Kasumi-1 (cell line): ENCODE results near the gene KCNN1.

Experiments
- DNase-seq, 2 experiments: peaks; one replicate each; lab custom pipeline; 2025; lab: John Stamatoyannopoulos, UW

The KCNN1 gene

DNA sequence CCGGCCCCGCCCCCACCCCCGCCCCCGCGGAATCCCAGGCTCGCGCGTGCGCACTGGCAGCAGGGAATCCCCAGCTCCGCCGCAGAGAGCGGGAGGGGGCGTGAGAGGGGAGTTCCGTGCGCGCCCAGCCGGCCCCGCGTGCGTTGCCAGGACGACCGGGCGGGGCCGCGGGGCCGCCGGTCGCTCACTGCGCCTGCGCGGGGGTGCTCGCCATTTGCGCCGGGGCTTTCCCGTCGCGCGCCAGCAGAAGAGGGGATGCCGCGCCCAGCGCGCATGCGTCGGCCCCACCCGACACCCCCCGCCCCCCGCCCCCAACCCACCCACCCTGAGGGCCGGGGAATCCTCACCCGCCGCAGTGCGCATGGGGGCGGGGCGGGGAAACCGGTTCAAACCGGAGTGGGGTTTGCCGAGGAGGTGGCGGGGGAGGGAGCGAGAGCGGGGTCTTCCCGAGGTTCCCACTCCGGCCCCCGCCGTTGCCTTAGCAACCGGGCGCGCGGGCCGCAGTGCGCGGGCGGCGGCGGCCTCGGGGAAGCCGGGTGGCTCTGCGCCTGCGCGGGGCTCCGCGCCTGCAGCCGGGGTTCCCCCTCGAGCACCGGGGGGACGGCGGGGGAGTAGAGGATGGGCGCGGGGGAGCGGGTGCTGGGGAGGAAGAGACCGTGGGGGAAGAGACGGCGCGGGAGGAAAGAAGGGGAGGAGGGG is 18.9 kb upstream of the KCNN1 start:
- DNase-seq = peak; percentile 91 to 92

GRCh38 chr19:17948514-17948900 is 18.4 kb upstream of the KCNN1 start:
- DNase-seq = no peak

DNA sequence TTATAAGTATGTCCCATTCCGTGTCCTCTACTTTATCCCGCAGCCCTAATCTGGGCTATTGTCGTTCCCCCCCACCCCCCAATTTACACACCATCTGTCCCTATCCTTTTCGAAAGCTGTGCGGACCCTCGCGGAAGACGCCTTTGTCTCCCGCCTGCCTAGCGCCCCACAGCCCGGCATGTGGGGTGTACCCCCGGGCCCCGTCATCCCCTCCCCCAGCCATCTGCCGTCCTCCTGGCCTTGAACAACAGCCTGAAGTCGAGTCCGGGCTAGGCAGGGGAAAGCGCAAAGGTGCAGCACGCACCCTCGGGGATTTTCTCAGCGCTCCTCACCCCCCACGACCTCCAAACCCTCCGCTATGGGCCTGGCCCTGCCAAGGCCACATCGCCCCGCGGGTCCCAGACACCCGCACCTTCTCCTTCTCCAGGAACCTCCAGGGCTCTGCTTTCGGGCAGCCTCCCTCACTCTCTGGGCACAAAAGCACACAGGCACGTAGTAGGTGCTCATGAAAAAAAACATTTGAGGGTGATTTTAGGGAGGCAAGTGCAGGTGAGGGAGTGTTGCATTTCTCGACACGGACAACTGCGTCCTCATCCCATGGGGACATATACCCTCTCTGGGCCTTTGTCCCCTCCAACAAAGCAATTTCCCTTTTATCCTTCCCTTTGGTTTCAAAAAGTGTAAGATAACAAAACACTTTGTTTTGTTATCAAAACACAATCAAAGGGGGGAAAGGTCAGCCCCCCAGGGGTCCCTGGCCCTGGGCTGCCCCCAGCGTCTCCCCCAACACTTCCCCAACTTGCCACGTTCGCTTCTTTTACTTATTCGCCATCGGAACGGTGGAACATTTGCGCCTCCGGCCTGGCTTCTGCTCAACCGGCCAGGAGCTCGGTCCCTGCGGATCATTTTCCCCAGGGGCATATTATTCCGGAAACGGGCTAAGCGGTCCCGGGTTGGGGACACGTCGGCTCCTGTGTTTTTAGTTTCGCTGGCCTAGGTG is 17.7 kb upstream of the KCNN1 start:
- no peak for DNase-seq

DNA sequence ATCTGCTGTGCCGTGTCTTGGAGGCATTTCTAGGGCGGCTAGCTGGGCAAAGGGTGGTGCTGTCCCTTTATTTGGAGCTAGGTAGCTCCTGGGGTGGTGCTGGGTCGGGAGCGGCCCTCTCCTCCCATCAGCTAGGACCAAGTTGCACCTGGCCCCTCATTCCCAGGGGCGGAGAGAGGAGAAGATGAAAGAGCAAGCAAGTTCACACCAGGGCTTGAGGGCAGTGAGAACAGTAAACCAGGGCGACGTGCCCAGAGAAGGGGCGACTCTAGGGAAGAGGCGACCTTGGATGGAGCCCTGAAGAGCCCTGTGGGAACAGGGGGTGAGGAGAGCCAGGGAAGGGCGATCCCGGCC is 17.0 kb upstream of the KCNN1 start:
- DNase-seq = no peak

GRCh38 chr19:17950310-17951156 is 16.4 kb upstream of the KCNN1 start:
- DNase-seq = no peak

- no peak for DNase-seq
Measured at GRCh38 chr19:17951157-17951989, 15.5 kb upstream of the KCNN1 start.

GRCh38 chr19:17951990-17952976 is 14.6 kb upstream of the KCNN1 start:
- no peak for DNase-seq

DNA sequence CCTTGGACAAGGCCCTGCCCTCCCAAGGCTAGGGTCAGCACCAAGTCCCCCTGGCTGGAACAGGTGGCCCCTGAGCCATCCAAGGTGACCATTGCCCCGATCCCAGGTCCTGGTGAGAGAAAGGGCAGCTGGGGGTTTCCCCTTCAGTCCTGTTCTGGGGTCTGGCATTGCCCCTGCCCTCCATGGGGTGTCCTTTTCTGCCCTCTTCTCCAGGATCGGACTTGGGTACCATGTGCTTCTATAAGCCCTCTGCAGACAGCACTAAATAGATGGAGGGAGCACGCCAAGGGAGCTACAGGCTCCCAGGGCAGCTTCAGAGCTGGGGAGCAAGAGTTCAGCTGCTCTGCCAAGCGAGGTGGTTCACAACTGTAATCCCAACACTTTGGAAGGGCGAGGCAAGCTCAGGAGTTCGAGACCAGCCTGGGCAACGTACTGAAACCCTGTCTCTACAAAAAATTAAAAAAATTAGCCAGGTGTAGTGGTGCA is 13.5 kb upstream of the KCNN1 start:
- no peak for DNase-seq

DNA sequence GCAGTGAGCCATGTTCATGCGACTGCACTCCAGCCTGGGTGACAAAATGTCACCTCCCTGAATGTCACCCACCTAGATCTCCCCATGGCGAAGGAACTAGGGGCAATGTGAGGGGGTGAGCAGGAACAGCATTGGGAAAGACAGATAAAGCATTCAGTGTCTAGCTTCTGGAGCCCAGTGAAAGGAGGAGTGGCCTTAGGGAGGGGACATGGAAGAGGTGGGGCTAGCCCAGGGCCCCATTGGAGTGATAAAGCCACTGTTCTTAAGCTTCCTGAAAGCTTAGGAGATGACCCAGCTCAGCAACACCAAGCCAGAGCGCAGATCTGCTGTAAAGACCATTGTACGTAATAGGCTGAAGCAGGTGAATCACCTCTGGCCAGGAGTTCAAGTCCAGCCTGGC is 13.0 kb upstream of the KCNN1 start:
- no peak for DNase-seq

- DNase-seq = no peak
Measured at GRCh38 chr19:17954401-17954800, 12.5 kb upstream of the KCNN1 start.

- DNase-seq = no peak
Measured at GRCh38 chr19:17957149-17957849, 9.6 kb upstream of the KCNN1 start.

GRCh38 chr19:17957885-17958284 is 9.0 kb upstream of the KCNN1 start:
- no peak for DNase-seq

DNA sequence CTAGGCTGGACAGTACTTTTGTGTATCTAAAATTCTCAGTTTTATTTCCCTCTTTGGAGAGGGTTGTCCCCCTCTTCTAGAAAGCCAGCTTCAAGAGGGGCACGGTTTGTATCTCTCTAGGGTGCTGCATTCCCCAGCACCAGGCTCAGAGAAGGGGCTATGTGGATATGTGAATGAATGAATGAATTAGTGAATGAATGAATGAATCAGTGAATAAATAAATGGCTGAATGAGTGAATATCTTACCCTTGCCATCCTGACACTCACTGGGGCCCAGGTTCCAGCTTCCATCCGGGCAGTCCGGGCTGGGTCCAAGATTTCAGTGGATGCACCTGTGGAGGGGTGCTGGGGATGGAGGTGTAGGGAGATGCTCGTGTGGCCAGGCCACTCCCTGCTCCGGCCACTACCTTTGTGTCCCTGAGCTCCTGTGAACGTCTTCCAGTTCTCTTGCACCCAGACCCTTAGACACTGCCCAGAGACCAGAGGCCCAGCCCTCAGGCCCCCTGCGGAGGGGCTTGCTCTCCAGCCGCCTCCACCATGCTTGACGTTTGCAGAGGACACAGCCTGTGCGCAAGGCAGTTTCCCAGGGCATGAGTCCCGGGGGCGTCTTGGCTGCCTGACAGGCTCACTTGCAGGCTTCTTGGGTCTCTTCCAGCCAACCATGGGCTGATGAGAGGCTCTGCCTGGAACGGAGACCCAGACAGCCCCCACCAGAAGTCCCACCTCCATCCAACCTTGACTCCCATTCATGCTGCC is 2.8 kb upstream of the KCNN1 start:
- no peak for DNase-seq

- DNase-seq = no peak
Measured at GRCh38 chr19:17965370-17966128, 1.4 kb upstream of the KCNN1 start.

DNA sequence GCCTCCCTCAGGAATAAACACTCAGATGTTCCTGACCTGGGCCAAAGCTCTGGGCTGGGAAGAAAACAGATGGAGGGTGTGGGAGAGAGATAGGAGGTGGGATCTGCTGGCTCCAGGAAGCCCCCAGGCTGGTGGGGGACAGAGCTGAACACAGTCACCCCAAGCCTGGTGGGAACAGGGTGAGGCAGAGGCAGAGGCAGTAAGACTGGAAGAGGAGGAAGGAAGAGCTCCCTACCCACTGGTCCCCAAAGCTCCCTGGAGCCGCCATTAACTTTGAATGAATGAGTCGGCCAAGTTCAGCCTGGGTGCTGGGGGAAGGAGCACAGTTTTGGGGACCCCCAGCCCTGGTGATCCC is 801 bp upstream of the KCNN1 start:
- DNase-seq = no peak

DNA sequence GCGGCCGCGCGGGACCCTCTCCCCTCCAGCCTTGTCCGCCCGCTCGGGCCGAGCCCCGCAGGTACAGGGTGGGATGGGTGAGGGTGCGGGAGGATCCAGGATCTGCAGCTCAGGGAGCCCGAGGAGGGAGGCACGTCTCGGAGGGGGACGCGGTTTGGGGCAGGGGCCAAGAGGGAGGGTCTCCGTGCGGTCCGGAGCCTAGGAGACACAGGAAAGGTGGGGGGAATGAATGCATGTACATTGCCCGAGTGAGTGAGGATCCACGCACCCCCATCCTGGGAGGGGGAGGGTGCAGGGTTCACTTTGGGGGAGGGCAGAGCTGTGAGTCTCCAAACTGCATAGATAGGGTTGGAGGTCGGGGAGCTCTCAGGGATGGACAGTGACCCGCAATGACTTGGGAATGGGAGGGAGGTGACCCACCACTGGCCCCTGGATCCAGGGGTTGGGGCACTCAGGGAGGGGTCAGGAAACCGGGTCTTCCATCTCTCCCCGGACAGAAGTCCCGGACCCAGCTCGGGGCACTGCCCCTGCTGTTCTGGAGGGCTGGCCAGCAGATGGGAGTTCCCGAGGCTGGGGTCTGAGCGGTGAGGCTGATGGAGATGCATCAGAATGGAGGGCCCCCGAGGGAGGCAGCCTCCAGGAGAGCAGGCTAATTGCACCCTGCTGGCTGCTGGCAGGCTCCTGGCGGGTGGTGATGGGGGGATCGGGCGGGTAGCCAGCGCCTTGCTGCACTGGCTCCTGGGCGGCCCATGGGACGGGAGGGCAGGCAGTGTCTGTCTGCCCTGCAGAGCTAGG is 547 bp downstream of the KCNN1 start:
- no peak for DNase-seq

DNA sequence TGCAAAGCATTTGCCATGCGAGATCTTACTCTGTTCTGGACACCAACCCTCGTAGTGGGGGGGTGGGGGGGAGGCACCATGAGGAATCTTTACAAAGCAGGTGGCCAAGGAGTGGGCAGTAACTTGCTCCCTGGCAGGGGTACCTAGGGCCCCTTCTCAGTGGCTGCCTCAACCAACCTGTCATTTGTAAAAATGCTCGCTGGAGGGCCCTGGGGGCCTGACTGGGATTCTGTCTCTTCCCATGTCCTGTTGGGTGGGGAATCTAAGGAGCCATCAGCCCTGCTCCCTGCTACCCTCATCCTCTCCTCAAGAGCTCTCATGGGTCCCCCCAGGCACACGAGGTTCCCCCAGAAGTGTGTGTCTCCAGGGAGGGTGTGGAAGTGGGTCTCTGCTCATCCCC is 1.5 kb downstream of the KCNN1 start:
- DNase-seq = no peak
